SK-N-MC (cell line): Measurements from ENCODE around the gene NKX6-2.

Experiments
- EZH2 ChIP-seq: fragments of 200-600 bp; sonication (generic); IDR thresholded peaks from one replicate; pipeline ENCODE4 v1.6.1; 2017; ENCODE audit warnings: antibody characterized with exemption
- POLR2AphosphoS5 ChIP-seq: IDR thresholded peaks from 2 replicates; pipeline ENCODE4 v1.6.1; 2012; ENCODE audit warnings: mild to moderate bottlenecking, low read depth, low read length, borderline replicate concordance

DNA sequence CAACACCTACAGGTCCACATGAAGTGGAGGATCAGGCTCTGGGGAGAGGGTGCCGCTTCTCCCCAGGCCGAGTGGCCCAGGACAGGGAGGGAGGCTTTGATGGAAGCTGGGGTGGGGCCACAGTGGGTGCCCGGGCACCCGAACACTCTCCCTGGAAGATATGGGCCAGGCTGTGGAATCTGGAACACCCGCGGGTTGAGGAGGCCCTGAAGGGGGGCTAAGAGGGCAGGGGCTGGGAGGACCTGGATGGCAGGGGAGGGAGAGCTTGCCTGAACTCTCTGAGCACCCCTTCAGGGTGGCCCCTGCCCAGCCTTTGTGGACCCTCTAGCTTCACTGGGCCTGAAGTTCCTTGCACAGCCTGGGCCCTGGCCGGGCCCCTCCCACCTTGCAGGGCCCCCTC, 4.5 kb upstream of the NKX6-2 start:
- TF ChIP-seq POLR2AphosphoS5, result no peak
- no peak for TF ChIP-seq EZH2
